Measurements from ENCODE around the gene PHACTR3.

PHACTR3 gene

DNA sequence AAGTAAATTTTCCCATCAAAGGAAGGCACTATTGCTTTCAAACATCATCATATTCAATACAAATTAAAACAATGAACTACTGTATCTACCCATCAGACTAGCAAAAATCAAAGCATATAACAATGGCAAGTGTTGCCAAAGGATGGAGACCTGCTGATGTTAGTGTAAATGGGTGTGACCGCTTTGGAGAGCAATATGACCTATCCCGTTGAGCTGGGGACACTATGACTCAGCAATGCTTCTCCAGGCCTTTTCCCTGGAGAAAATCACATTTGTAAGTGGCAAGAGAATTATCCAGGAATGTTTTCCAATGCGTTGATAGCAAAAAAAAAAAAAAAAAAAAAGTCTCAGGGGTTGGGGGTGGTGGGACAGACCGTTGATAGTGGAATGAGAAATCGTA is 46.1 kb downstream of the PHACTR3 start:
- DNase-seq: no peak

DNA sequence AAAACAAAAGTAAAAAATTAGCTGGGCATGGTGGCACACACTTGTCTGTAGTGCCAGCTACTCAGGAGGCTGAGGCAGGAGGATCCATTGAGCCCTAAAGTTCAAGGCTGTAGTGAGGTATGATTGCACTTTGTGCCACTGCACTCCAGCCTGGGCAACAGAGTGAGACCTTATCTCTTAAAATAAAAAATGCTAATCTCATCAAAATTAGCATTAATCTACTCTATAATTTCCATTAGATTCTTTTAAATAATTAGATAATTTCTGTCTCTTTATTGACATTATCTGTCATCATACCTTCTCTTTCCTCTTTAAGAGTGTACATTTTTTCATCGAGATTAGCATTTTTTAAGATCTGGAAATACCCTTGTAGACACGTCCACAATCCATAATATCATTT is 48.0 kb downstream of the PHACTR3 start:
- DNase-seq: no peak

DNA sequence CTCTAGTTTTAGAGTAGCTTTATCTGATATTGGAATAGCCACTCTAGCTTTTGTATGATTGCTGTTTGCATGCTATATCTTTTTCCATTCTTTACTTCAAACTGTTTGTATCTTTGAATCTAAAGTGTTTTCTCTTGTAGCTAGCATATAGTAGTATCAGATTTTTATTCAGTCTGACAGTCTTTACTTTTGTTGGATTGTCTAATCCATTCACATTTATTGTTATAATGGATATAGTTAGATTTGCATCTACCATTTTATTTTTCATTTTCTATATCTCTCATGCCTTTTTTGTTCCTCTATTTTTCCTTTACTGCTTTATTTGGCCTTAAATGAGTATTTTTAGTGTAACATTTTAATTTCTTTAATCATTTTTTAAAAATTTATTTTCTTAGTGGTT is 52.1 kb downstream of the PHACTR3 start:
- DNase-seq: no peak

DNA sequence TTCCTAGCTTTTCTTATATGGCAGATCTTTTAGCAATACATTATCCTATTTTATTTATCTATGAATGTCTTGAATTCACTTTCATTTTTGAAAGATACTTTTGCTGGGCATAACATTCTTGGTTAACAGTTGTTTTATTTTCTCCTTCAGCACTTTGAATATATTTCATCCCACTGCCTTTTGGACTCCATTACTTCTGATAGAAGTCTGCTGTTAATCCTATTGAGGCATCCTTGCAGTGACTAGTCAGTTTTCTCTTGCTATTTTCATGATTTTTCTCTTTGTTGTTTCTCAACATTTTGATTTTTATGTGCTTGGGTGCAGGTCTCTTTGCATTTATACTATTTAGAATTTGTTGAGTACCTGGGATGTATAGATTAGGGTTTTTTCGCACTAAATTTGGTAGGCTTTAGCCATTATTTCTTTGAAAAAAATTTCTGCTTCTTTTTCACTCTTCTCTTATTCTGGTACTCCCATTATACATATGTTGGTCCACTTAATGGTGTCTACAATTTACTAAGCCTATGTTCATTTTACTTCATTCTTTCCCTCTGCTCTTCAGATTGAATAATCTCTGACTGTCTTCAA is 53.2 kb downstream of the PHACTR3 start:
- no peak for DNase-seq

DNA sequence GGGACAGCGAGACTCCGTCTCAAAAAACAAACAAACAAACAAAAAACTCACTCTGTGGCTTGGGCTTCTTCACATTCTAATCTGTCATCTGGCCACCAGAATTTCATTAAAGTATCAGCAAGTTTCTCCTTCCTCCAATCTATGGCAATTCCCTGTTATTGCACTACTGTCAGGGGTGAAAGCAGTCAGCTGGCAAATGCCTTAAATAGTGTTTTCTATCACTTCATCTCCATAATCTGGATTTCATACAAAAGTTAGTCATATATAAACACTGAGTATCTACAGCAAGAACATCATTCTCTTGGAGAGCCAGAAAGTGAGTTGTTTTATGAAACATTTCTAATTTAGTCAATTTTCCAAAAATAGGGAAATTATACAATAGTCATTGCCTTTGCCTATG is 56.1 kb downstream of the PHACTR3 start:
- no peak for DNase-seq

DNA sequence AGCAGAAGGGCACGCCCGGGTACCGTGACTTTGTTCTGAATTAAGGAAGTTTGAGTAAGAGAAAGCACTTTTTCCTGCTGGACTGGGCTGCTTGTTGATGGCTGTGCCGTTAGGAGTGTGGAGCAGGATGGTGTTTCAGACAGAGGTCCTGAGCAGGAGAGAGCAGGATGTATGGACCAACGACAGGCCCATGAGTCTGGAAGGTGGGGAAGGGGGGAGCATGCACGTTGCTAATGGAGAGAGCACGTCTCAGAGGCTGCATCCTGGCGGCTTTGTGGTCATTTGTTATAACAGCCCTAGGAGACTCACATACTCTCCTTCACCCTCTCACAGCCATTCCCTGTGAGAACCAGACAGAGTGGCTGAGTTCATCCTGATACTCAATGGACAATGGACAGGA is 56.8 kb downstream of the PHACTR3 start:
- DNase-seq: no peak

DNA sequence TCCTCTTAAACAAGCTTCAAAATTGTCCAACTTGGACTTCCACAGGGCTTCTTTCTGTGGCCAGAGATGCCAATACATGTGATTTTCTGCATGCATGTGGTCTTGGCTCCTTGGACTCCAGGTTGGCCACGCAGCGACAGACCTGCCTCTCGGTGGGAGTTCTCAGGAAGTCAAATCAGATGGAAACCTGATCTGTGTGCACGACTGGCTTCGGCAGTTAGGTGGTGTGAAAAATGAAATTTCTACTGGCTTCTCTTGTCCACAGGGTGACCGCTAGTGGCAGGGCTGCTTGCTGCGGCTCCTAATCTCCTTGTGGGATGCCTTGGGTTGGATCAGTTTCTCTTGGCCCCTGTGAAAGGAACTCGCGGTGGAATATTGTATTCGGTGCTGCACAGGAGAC is 57.3 kb downstream of the PHACTR3 start:
- DNase-seq: no peak

DNA sequence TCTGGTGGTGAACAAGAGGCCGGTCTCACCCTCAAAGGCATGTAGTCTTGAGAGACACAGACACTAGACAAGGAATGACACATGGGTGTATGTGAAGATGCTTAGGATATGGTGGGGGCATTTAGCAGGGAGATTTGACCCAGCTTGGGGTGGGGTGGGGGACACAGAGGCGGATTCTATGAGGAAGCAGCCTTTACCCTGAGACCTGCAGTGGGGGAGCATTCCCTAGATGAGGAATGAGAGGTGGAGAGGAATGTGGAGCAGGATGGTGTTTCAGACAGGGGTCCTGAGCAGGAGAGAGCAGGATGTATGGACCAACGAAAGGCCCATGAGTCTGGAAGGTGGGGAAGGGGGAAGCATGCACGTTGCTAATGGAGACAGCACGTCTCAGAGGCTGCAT is 57.8 kb downstream of the PHACTR3 start:
- DNase-seq: no peak

DNA sequence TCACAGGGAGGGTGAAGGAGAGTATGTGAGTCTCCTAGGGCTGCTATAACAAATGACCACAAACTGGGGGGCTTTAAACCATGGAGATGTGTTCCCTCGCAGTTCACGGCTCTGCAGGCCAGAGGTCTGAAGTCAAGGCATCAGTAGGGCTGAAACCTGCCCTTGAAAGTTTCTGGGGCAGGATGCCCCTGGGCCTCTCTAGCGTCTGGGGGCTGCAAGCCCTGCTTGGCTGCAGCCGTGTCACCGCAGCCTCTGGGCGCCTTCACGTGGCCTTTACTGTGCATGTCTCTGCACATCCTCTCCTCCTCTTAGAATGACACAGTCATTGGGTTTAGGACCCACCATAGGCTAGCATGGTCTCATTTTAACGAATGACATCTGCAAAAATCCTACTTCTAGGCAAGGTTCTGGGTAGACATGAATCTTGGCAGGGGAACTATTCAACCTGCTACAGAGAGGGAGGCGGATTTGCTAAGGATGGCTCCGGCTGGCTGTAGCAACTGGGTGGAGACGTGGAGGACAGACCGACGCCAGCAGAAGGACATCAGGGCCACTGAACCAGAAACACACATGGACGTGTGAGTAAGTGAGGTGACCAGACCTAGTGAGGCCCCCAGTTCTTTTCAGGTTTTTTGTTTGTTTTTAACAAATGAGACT is 58.6 kb downstream of the PHACTR3 start:
- no peak for DNase-seq

DNA sequence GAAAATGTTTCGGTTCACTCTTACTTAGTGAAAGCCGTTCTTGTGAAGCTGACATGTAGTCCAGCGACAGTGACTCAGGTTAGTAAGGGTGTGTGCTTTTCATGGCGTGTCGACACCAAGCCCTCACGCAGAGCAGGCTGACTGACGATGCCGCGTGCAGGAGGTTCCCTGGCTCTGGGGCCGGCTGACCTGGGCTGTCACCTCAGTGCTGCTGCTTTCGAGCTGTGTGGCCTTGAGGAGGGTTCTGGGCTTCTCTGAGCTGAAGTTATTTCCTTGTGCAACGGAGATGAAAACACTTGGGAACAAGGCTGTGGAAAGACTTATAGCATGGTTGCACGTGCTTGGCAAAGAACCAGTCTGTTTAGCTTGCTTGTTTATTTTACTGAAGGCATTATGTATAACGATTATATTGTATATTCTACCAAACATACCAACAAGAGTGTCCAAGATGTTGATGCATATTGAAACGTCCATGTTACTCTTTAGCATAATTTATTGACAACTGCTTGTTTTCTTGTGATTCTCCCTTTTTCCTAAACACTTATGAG is 59.2 kb downstream of the PHACTR3 start:
- no peak for DNase-seq

DNA sequence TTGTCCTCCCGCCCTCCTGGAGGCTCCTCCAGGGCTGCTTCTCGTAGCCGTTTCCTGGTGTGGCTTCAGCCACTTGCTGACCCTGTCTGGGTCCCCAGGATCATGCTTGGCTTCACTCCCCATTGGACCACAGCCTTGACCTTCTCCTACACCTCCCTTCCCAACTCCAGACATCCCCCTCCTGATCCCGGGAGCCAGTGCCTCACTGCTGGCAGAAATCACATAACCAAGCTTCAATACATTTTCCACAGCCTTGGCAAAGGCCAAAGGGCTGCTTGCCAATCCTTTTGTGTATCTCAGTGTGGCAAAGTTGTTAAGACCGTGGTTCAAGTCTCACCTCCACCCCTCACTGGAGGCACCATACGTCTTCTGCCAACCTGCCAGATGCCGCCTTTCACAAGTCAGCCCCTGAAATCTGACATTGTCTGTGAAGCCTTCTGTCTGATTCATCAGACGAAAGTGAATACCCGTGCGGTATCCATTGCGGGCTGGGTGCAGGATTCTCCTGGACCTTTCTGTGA is 60.1 kb downstream of the PHACTR3 start:
- no peak for DNase-seq

DNA sequence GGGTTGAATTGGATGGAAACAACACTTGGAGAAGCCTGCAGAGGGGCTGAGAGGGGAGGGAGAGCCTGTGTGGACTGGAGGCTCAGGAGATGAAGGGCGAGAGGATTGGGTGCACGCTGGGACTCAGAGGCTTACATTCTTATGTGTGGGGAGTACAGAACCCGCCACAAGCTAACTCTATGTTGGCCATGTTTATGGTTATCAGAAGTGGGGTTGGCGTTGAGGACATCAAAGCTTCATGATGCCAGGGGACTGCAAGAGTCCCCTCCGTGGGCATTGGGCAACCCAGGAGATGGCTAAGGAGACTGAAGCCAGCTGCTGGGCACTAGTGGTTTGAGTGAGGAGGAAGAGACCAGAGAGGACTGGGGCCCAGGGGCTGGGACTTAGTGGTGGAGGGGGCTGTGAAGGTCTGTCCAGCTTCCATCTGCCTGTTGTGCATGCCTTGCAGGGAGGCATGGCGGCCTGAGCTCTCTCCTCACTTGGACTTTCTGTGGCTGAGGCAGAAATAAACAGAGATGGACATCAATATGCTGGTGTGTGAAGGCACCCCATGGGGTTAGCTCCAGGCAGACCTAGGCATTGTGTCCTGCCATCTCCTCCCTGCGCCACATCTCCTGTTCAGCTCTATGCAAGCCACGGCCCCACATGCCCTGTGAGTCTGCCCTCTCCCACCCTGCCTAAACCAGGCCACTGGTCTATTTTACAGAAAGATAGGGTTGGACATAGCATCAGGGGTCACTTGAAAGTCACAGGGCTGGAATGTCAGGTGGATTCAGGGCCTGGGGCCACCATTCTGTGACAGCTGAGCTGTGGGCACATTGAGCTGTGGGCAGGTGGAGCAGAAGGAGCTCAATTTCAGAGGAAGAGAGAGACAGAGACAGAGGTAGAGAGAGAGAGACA is 61.6 kb downstream of the PHACTR3 start:
- DNase-seq: no peak

DNA sequence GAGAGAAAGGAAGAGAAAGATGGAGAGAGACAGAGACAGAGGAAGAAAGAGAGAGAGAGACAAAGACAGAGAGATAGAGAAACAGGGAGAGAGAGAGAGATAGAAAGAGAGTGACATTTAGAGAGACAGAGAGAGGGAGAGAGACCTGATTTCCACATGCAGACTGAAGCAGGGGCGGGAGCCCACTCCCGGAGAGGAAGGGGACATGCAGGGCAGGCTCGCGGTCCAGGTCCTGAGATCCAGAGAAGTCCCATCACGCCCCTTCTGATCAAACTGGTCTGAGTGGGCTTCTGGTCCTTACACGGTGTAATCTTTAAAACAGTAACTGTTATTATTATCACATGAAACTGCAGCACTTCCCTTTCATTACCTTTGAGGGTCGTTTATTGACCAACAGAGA is 62.2 kb downstream of the PHACTR3 start:
- DNase-seq: no peak

DNA sequence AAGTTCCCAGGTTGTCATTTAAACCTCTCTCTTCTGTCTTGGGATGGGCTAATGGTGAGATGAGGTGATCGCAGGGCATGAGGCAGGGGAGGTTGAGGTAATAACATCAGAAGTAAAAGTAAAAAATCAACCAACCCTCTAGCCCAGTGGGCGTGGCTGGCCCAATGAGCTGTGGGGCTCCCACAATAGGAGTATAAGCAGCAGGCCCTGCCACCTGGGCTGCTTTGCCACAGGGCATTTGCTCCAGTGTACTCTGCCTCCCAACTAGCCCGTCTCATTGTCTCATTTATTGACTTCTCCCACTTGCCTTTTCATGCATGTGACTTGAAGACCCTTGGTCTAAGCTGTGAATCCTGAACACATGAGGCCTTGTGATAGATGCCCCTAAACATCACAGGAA is 62.8 kb downstream of the PHACTR3 start:
- no peak for DNase-seq

DNA sequence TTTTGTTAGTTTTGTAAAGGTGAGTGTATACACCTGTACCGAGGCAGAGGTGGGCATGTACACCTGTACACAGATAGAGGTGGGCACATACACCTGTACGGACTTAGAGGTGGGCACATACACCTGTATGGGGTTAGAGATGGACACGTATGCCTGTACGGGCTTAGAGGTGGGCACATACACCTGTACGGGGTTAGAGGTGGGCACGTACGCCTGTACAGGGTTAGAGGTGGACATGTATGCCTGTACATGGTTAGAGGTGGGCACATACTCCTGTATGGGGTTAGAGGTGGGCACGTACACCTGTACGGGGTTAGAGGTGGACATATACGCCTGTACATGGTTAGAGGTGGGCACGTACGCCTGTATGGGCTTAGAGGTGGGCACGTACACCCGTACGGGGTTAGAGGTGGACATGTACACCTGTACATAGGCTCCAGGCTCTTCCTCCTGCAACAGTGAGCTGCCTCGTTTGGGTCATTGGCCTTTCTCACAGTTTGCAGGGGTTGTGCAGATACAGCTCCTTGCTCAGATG is 63.7 kb downstream of the PHACTR3 start:
- DNase-seq: no peak

DNA sequence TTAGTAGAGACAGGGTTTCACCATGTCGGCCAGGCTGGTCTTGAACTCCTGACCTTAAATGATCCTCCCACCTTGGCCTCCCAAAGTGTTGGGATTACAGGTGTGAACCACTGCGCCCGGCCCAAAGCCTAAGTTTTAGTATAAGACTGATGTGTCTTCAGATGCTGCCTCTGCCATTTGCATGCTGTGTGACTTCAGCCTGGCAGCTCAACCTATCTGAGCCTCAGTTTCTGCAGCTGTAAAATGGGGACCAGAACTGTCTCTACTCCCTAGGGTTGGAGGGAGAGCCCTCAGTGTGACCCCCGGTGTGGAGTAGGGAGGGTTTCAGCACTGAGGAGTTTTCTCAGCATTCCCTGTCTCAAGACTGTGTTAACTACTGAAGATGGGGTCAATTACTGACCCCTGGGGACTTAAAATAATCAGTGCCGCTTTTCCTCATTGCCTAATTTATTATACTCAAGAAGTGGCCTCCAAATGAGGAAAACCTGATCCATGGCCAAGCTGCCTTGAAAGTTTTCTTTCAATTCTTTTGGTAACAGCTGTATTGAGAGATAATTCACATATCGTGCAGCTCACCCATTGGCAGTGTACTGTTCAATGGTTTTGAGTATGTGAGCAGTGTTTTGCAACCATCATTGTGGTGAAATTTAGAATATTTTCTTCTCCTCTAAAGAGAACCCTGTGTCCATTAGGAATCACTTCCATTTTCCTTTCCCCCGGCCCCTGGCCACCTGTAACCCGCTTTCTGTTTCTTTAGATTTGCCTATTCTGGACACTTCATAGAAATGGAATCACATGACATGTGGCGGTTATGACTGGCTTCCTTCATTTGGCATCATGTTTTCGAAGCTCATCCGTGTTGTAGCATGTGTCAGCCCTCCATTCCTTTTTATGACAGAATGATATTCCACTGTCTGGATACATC is 64.8 kb downstream of the PHACTR3 start:
- no peak for DNase-seq

DNA sequence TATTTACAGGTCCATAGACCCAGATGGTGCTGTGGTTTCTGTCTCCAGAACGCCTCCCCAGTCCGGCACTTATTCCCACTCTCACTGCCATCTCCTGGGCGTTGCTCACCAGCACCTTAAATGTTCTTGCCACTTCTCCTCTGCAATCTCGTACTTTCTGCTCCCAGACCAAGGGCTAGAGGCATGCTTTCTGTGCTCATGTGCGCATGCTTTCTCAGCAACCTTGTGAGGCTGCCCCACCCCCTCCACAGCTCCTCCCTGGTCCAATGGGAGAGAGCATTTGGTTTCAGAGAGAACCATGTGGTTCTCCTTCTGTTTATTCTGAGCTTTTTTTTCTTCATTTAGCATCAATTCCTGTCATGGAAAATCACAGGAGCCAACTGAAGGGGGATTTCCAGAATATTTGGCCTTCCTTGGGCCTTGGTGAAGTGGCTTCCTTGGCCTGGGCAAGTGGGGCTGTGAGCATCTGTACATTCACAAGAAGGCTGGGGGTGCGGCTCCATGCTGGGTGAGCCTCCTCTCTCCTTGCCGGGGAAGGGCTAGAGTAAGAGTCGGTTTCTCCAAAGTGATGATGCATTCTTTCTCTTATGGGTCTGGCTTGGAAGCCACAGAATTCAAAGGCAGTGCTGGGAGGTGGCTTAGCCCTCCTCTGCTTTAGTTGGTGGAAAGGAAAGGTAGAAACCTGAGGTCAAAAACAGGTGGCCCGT is 66.6 kb downstream of the PHACTR3 start:
- no peak for DNase-seq

DNA sequence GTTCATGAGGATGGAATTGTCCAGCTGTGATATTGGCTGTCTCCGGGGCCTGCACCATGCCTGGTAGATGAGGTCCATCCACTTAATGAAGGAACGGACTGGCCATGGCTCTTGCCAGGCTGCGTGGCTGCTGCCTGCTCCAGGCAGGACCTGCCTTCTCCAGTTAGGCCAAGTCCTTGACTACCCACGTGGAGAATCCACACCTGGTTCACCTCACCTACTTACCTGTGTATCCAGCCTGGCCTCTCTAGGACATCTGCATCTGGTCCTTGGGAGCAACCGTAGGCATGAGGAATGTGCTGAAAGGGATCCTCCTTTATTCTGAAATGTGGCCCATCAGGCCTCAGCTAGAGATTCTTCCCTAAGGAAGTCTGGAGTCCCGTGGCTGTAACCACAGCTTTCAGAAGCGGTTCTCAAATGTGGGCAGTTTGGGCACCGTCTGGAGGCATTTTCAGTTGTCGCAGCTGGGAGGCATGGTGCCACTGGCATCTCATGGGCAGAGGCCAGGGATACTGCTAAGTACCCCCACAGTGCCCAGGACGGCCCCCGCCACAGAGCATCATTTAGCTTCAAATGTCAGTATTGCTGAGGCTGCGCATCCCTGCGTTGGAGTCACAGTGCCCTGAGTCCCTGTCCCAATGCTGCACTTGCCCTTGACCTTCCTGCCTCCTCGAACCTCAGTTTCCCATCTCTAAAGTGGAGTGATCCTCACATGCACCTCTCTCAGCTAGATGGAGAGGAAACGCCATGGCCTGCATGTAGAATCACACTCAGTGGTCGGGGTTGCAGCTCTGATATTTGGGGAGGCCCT is 67.5 kb downstream of the PHACTR3 start:
- DNase-seq: no peak

DNA sequence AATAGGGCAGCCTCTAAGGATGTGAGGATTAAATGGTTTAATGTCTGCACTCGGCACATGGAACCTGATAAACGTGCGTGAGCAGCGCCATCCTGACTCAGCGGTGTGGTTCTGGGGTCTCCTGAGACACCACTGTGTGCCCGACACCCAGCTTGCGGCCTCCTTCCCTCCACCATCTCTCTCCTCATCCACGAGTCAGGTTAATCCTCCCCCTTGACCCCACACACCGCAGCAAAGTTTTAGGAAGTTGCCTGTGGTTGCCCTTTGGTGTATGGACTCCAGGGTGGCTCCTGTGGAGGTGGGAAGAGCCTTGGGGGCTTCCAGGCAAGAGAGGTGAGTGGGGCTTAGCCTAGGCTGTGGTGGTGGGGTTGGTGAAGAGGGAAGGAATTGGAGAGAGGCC is 68.2 kb downstream of the PHACTR3 start:
- DNase-seq: no peak

DNA sequence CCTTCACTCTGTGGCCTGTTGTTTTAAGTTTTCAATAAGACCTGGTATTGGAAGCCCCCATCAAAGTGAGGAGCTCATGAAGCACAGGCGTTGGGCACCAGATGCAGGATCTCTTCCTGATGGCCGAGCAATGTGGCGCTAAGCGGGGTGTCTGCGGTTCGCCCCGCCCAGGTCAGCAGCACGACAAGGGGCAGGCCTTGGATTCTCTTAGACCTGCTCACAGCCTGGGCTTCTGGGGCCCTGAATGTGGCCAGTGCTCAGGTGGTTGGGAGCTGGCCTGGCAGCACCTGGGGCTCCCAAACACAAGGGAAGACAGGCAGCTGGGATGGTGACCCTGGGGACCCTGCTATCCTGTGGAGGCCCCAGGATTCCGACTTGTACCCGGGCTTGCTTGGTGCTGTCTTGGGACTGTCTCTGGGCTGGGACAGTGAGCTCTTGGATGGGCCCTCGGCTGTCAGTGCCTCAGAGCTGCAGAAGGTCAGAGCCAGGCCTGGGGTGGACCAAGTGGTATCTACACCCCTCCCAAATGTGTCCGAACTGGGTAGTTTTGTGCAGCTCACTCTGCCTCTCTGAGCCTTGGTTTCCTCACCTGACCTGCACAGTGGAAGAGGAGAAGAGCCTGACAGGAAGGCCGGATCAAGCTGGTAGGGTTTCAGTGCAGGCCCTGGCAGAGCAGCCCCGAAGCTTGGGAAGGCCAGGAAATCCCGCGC is 69.1 kb downstream of the PHACTR3 start:
- no peak for DNase-seq
